GM23248 (cell line): ENCODE data around the gene CD300LG.

ENCODE experiments used
- EZH2 ChIP-seq: fragments of 200-600 bp; sonication (generic); IDR thresholded peaks from 2 replicates; pipeline ENCODE4 v1.6.1; 2018; ENCODE audit warnings: antibody characterized with exemption, mild to moderate bottlenecking; ENCODE audit not compliant: insufficient read depth, poor library complexity, severe bottlenecking
- EZH2phosphoT487 ChIP-seq: fragments of 200-600 bp; sonication (generic); IDR thresholded peaks from 2 replicates; pipeline ENCODE4 v1.6.1; 2018; ENCODE audit warnings: antibody characterized with exemption, moderate library complexity, mild to moderate bottlenecking, low read depth; ENCODE audit not compliant: insufficient read depth

DNA sequence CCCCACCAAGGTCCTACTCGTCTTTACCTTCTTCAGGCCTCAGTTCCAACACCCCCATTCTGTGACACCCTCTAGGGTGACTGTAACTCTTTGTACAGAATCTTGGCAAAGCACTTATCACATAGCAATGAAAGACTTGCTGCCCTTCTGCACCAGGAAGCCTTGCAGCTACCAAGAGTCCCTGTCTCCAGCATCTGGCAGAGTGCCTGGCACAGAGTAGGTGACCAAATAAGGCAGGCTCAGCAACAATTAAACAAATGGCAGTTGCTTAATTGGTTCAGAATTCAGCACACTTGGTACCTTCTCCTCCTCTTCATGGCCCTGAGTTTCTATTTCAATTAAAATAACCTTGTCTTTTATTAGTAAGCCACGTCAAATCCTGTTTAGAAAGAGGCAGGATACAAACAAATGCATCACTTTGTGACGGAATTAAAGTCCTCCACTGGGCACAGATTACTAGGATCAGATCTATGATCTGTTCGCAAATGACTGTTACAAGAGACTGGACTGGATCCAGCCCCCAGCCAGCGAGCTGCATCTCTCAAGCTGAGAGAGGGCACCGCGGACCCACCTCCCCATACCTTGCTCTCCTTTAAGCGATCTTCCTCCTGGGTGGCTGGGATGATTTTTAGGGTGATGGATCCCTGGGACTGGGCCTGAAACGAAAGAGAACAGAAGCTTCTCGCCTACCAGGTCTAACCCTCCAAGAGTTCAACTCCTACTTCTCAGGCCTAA, 23.5 kb upstream of the CD300LG start:
- TF ChIP-seq EZH2, result no peak
- no peak for TF ChIP-seq EZH2phosphoT487
